ENCODE measurements around the gene MAFF. TPM values are rescaled to one million over a fixed set of nuclear protein-coding genes. Genes with fewer than 3 reads are reported as not detected.
A peak's percentile ranks its signal among the peaks of the same experiment; 100 is the strongest.

MAFF gene
- total RNA-seq, 1 experiment from 2014 or later: 4.6 TPM

GRCh38 chr22:38208551-38208968 is 6.8 kb downstream of the MAFF start (continued):
- no peak for TF ChIP-seq ZMAT4 (CRISPR knock-in tag; IDR thresholded peaks at IDR 0.05)
- no peak for TF ChIP-seq STAT6 (CRISPR knock-in tag; conservative IDR thresholded peaks at IDR 0.05; ENCODE audit: low read depth)
- no peak for TF ChIP-seq PRRX2 (CRISPR knock-in tag; IDR thresholded peaks at IDR 0.05)
- TF ChIP-seq MXD4 (CRISPR knock-in tag; IDR thresholded peaks at IDR 0.05; ENCODE audit: borderline replicate concordance): no peak

- H3K9me3 Mint-ChIP-seq: no peaks in the 10 kb centered on the region
- peaks cover 2% of the 10 kb centered on the region for H3K36me3 Mint-ChIP-seq
- no peak overlapping the region for H3K27ac Mint-ChIP-seq
- no peak for TF ChIP-seq NFATC4 (CRISPR knock-in tag; IDR thresholded peaks at IDR 0.05)
- TF ChIP-seq CTCF (IDR thresholded peaks at IDR 0.05): no peak
- no peak for TF ChIP-seq NR2C2 (CRISPR knock-in tag; IDR thresholded peaks at IDR 0.05)
- no peak for TF ChIP-seq SMAD4 (CRISPR knock-in tag; IDR thresholded peaks at IDR 0.05)
- CTCF ChIA-PET: interaction anchor here (0.8 to 1.3 kb wide), 4 partner anchors 10 to 160 kb away, joined by 3 to 4 read pairs (median 4); partner anchors contain the start of gene MAFF
- H3K27me3 Mint-ChIP-seq (ENCODE audit: low read depth): peaks cover 29% of the 10 kb centered on the region
- H3K4me3 Mint-ChIP-seq: no peak overlapping the region
- no peak for ATAC-seq
- H3K4me1 Mint-ChIP-seq: peaks cover 8% of the 10 kb centered on the region
- DNase-seq (ENCODE audit: low spot score): no peak
- POLR2A ChIA-PET: no interaction called here
These were observed 9.8 kb downstream of the MAFF start for GRCh38 chr22:38211556-38211955.

GRCh38 chr22:38212442-38212841 is 10.6 kb downstream of the MAFF start:
- ATAC-seq: no peak
- Mint-ChIP-seq H3K27ac (no peak overlapping the region), H3K4me3 (no peak overlapping the region), H3K9me3 (no peaks in the 10 kb centered on the region), H3K27me3 (ENCODE audit: low read depth) (peaks cover 29% of the 10 kb centered on the region), H3K36me3 (peaks cover 3% of the 10 kb centered on the region), H3K4me1 (peaks cover 8% of the 10 kb centered on the region)
- DNase-seq (ENCODE audit: low spot score): no peak
- ChIA-PET POLR2A (no interaction called here), CTCF (interaction anchor here (1.1 to 1.3 kb wide), 3 partner anchors 11 to 160 kb away, joined by 3 to 4 read pairs (median 4); partner anchors contain the start of gene MAFF)
- TF ChIP-seq ZBTB21 (CRISPR knock-in tag; IDR thresholded peaks at IDR 0.05; ENCODE audit: borderline replicate concordance): no peak
- no peak for TF ChIP-seq CREM (CRISPR knock-in tag; IDR thresholded peaks at IDR 0.05)
- no peak for TF ChIP-seq NR1H2 (CRISPR knock-in tag; IDR thresholded peaks at IDR 0.05)
- no peak for TF ChIP-seq ZNF232 (CRISPR knock-in tag; IDR thresholded peaks at IDR 0.05)

- Mint-ChIP-seq H3K36me3 (peaks cover 3% of the 10 kb centered on the region), H3K27ac (no peak overlapping the region), H3K27me3 (ENCODE audit: low read depth) (peaks cover 29% of the 10 kb centered on the region), H3K9me3 (no peaks in the 10 kb centered on the region), H3K4me3 (peak overlapping the region; percentile 35), H3K4me1 (peaks cover 13% of the 10 kb centered on the region)
- ChIA-PET CTCF (interaction anchor here (1.2 to 4.0 kb wide), 3 partner anchors 12 to 116 kb away, joined by 6 to 24 read pairs (median 16); partner anchors contain the start of gene MAFF), POLR2A (interaction anchor here (1.5 kb wide), 1 partner anchor 12 kb away, joined by 6 read pairs; the partner anchor contains the start of gene MAFF)
- no peak for TF ChIP-seq ESRRA (CRISPR knock-in tag; IDR thresholded peaks at IDR 0.05; ENCODE audit: borderline replicate concordance)
- no peak for TF ChIP-seq OVOL2 (CRISPR knock-in tag; IDR thresholded peaks at IDR 0.05; ENCODE audit: borderline replicate concordance)
- no peak for TF ChIP-seq ZNF232 (CRISPR knock-in tag; IDR thresholded peaks at IDR 0.05)
- TF ChIP-seq JUN (CRISPR knock-in tag; IDR thresholded peaks at IDR 0.05): no peak
- no peak for ATAC-seq
- no peak for DNase-seq (ENCODE audit: low spot score)
These were observed 11.7 kb downstream of the MAFF start for GRCh38 chr22:38213319-38213989.
